Esophagus muscularis mucosa (tissue), 4 donors: ENCODE results near the gene TMEM171.

ENCODE experiments used
- EP300 ChIP-seq: sonication (generic); formaldehyde crosslinking; IDR thresholded peaks from one replicate; pipeline ENCODE4 v1.6.1; 2017; ENCODE audit warnings: antibody characterized with exemption
- POLR2A ChIP-seq: fragments of 450-650 bp; IDR thresholded peaks from one replicate; pipeline ENCODE4 v1.6.1; 2017; ENCODE audit warnings: antibody characterized with exemption, moderate library complexity, mild to moderate bottlenecking, low read depth
- POLR2AphosphoS5 ChIP-seq, 2 donors: sonication (generic); formaldehyde crosslinking; IDR thresholded peaks; one replicate each; pipeline ENCODE4 v1.6.1; 2017; ENCODE audit warnings: antibody characterized with exemption in 2 of 2
- TF ChIP-seq, protein P1 (sequence below), 3 experiments: fragments of 200-600 bp in 2 of 3; fragments of 450-650 bp in 1 of 3; sonication (generic) in 2 of 3; IDR thresholded peaks; one replicate each; pipeline ENCODE4 v1.5.1; 2017 to 2019; ENCODE audit warnings: antibody characterized with exemption in 3 of 3, mild to moderate bottlenecking in 2 of 3, moderate library complexity in 1 of 3

DNA sequence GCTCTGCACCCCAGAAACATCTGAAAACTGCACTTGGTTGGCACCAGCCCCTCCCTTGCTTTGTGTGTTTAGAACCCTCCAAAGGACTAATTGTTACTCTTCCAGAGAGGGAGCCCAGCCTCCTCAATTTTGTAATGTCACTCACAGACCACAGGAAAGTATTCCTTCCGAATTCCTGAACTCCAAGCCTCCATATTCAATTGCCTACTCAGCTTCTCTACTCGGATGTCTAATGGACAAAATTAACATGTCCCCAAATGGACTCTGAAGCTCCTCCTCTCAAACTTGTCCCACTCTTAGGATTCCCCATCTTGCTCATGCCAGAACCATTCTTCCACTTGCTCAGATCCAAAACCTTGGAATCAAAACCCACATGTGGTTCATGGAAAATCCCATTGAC, 3.9 kb upstream of the TMEM171 start:
- TF ChIP-seq EP300 (no peak), POLR2A (no peak), POLR2AphosphoS5 (IDR thresholded peaks at IDR 0.05) (no peak)
- TF ChIP-seq, protein P1, sequence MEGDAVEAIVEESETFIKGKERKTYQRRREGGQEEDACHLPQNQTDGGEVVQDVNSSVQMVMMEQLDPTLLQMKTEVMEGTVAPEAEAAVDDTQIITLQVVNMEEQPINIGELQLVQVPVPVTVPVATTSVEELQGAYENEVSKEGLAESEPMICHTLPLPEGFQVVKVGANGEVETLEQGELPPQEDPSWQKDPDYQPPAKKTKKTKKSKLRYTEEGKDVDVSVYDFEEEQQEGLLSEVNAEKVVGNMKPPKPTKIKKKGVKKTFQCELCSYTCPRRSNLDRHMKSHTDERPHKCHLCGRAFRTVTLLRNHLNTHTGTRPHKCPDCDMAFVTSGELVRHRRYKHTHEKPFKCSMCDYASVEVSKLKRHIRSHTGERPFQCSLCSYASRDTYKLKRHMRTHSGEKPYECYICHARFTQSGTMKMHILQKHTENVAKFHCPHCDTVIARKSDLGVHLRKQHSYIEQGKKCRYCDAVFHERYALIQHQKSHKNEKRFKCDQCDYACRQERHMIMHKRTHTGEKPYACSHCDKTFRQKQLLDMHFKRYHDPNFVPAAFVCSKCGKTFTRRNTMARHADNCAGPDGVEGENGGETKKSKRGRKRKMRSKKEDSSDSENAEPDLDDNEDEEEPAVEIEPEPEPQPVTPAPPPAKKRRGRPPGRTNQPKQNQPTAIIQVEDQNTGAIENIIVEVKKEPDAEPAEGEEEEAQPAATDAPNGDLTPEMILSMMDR (IDR thresholded peaks at IDR 0.05), result no peak
